ENCODE results near the gene FCHSD1. TPM values are rescaled to one million over a fixed set of nuclear protein-coding genes. Genes with fewer than 3 reads are reported as not detected.

FCHSD1 gene
- total and polyA plus RNA-seq, 7 donors, result 1.3 to 2.4 (median 1.4) TPM

DNA sequence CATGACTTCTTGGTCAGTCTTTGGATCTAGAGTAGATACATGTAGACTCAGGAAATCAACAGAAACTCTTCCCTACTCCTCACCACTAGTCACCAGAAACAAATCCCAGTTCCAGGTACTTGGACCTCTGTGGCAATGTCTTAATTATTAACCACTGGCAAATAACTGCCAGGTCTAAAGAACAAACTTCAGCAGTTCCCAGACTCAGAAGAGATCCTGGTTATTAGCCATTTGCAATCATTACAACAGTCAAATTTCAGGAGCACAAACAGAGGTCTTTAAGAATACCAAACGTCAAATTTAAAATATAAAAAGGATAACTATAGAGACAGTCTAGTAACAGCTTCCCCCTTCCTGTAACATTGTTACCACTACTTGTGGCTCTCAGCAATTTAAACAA lies 42.7 kb downstream of the FCHSD1 start:
- intact Hi-C loops (cut with DNase I), result no loop called here
- Histone ChIP-seq H3K4me1 (peaks cover 80% of the 10 kb centered on the region), H3K27ac (peak overlapping the region; percentile 27), H3K27me3 (ENCODE audit: insufficient read depth in 3 of 3, low read length in 2 of 3) (no peaks in the 10 kb centered on the region), H3K9me3 (no peaks in the 10 kb centered on the region), H3K36me3 (ENCODE audit: insufficient read depth in 1 of 2, low read depth in 1 of 2) (peaks cover 0 to 9% of the 10 kb centered on the region in 2 donors), H3K4me3 (no peak overlapping the region)
- DNase-seq (no peak), ATAC-seq (no peak)
- 68 to 94% (median 73%) methylated on average over 1 of the region's 1 CpG for WGBS, 3 donors
- TF ChIP-seq, protein P1, sequence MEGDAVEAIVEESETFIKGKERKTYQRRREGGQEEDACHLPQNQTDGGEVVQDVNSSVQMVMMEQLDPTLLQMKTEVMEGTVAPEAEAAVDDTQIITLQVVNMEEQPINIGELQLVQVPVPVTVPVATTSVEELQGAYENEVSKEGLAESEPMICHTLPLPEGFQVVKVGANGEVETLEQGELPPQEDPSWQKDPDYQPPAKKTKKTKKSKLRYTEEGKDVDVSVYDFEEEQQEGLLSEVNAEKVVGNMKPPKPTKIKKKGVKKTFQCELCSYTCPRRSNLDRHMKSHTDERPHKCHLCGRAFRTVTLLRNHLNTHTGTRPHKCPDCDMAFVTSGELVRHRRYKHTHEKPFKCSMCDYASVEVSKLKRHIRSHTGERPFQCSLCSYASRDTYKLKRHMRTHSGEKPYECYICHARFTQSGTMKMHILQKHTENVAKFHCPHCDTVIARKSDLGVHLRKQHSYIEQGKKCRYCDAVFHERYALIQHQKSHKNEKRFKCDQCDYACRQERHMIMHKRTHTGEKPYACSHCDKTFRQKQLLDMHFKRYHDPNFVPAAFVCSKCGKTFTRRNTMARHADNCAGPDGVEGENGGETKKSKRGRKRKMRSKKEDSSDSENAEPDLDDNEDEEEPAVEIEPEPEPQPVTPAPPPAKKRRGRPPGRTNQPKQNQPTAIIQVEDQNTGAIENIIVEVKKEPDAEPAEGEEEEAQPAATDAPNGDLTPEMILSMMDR (IDR thresholded peaks at IDR 0.05), result no peak

DNA sequence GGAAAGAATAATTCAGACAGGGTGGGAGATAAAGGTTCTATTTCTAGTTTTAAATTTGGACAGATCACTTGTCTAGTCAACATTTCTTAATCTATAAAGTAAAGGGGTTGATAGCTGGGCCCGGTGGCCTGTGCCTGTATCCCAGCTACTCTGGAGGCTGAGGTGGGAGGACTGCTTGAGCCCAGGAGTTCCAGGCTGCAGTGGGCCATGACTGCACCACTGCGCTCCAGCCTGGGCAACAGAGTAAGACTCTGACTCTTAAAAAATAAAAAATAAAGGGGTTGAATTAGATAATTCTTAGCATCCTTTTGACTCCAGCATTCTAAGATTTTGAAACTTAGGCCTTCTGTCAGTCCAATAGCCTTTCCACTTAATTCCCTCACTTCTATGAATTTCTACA lies 43.2 kb downstream of the FCHSD1 start:
- 88 to 96% (median 89%) methylated on average over 2 of the region's 2 CpGs for WGBS, 3 donors
- Histone ChIP-seq H3K9me3 (no peaks in the 10 kb centered on the region), H3K4me1 (peaks cover 80% of the 10 kb centered on the region), H3K27me3 (ENCODE audit: insufficient read depth in 3 of 3, low read length in 2 of 3) (no peaks in the 10 kb centered on the region), H3K4me3 (no peak overlapping the region), H3K36me3 (ENCODE audit: insufficient read depth in 1 of 2, low read depth in 1 of 2) (peaks cover 0 to 9% of the 10 kb centered on the region in 2 donors), H3K27ac (peak overlapping the region; percentile 27)
- intact Hi-C loops (cut with DNase I), result no loop called here
- ATAC-seq (no peak), DNase-seq (no peak)
- TF ChIP-seq, protein P1 (IDR thresholded peaks at IDR 0.05), result no peak

DNA sequence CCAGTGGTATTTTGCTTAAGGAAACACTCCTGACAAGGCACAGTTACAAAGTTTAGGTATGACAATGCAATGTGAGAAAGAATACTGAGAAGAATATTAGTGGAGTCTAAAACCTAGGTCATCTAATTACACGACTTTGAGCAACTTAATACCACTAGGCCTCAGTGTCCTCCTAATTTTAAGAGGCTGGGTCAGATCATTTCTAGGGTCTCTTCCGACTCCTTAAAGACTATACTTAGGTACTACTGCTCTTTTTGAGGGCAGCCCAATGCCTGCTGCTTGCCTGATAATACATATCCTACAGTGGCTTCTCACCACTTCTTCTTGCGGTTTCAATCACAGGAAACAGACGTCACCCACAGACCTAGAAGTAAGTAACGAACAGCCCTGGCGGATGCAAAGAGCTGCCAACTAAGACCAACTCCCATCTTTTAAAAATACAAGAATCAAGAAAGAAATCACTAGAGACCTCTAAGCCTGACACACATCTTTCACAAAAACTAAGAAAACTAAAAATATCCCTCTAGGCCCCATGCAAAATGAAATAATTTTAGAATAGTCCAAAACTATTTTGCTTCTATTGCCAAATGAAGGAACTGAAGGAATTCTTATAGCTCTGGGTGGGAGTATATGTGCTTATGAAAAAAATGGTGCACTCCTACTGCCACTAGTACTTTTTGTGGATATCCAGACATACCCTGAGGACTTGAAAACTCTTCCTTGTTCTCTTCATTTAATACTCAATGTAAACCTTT lies 45.5 kb downstream of the FCHSD1 start:
- ATAC-seq (peak in 1 of 4 donors; percentile 16), DNase-seq (no peak)
- H3K4me1 ChIP-seq, result peaks cover 75% of the 10 kb centered on the region
- intact Hi-C loops (cut with DNase I), result no loop called here
- H3K27ac ChIP-seq, result peak overlapping the region; percentile 80
- TF ChIP-seq, protein P1 (IDR thresholded peaks at IDR 0.05), result no peak
- H3K4me3 ChIP-seq, result no peak overlapping the region
- H3K36me3 ChIP-seq (ENCODE audit: insufficient read depth in 1 of 2, low read depth in 1 of 2), result no peaks in the 10 kb centered on the region
- H3K9me3 ChIP-seq, result no peaks in the 10 kb centered on the region
- H3K27me3 ChIP-seq (ENCODE audit: insufficient read depth in 3 of 3, low read length in 2 of 3), result no peaks in the 10 kb centered on the region
- WGBS, 3 donors, result 49 to 59% (median 56%) methylated on average over 6 of the region's 6 CpGs

DNA sequence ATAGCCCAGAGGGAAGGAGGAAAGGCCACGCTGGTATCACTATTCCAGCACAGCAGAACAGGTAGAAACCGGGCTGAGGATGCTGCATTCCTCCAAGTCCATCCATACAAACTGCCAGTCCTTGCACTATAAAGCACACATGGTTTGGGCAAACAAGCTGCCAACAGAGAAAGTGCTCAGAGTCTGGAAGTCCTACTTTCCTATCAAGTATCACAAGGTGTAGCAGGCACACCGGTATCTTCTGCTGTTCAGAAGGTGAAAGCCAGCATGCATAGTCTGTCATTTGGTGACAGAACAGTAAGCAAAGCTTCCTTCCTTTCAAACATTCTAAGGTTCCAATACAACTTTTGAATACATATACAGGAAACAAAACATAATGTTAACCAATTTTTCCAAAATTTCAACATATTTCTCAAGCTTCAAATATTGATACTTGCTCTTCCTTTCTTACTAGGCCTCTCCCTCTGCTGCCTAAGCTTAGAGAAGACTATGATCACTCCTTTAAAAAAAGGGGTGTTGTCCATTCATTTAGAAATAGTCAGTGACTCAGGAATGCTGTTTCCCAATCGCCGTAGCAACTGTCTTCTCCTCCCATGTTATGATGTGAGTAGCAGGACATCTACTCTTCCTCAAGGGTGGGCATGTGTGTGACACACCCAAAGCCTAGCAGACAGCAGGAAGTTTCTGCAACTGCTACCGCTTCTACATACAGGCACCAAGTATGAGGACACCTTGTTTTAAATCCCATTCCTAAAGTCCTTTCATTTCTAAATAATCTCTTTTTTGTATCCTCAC lies 47.1 kb downstream of the FCHSD1 start:
- Histone ChIP-seq H3K4me1 (peaks cover 82% of the 10 kb centered on the region), H3K27me3 (ENCODE audit: insufficient read depth in 3 of 3, low read length in 2 of 3) (no peaks in the 10 kb centered on the region), H3K36me3 (ENCODE audit: insufficient read depth in 1 of 2, low read depth in 1 of 2) (no peaks in the 10 kb centered on the region), H3K4me3 (no peak overlapping the region), H3K27ac (peak overlapping the region; percentile 80), H3K9me3 (no peaks in the 10 kb centered on the region)
- TF ChIP-seq, protein P1 (IDR thresholded peaks at IDR 0.05), result no peak
- peak; percentile 89 to 97 (median 96) for ATAC-seq
- WGBS, 3 donors, result 39 to 64% (median 46%) methylated on average over 6 of the region's 6 CpGs
- intact Hi-C loops (cut with DNase I), result no loop called here
- peak; percentile 60 to 74 for DNase-seq
